NCI-H1694 (cell line): ENCODE results near the gene NCBP3.
A peak's percentile ranks its signal among the peaks of the same experiment; 100 is the strongest.
"Not testable (repeated sequence)": the region's sequence is repeated elsewhere in the genome, so short reads cannot be mapped to it uniquely, and the experiment has no call there.

Source experiments
- DNase-seq: peaks from one replicate; lab custom pipeline; 2025; lab: John Stamatoyannopoulos, UW

NCBP3 gene

DNA sequence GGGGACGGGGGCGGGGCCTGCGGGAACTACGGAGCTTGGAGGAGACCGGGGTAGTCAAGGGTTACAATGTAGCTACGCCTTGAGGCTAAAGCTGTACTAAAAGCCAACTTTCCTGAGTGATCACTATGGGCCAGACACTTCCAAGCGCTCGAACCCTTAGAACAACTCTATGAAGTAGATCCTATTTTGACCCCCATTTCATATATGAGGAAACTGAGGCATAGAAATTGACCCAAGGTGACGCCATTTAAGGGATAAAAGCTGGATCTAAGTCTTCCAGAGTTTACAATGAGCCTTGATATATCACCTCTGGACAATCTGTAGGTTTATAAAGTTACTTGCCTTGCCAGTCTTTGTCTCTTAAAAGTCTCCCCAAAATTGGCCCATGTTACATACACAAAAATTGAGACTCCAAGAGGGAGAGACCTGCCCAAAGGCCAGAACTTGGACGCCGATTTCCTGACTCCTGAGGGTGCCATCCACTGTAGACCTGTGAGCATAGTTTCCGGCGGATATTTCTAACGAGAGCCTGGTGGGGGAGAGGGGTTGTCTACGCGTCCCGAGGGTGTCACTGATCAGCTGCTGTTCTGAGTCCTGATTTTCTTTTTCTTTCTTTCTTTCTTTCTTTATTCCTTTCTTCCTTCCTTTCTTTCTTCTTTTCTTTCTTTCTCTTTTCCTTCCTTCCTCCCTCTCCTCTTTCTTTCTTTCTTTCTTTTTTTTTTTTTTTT is 555 bp upstream of the NCBP3 start:
- DNase-seq = no peak

GRCh38 chr17:3845291-3845620 is 790 bp downstream of the NCBP3 start:
- DNase-seq = no peak

DNA sequence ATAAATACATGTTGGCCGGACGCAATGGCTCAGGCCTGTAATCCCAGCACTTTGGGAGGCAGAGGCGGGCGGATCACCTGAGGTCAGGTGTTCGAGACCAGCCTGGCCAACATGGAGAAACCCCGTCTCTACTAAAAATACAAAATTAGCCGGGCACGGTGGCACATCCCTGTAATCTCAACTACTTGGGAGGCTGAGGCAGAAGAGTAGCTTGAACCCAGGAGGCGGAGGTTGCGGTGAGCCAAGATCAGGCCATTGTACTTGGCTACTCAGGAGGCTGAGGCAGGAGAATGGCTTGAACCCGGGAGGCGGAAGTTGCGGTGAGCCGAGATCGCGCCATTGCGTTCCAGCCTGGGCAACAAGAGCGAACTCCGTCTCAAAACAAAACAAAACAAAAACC is 1.5 kb downstream of the NCBP3 start:
- DNase-seq = not testable (repeated sequence)

GRCh38 chr17:3843935-3844516 is 2.0 kb downstream of the NCBP3 start:
- peak; percentile 41 for DNase-seq

DNA sequence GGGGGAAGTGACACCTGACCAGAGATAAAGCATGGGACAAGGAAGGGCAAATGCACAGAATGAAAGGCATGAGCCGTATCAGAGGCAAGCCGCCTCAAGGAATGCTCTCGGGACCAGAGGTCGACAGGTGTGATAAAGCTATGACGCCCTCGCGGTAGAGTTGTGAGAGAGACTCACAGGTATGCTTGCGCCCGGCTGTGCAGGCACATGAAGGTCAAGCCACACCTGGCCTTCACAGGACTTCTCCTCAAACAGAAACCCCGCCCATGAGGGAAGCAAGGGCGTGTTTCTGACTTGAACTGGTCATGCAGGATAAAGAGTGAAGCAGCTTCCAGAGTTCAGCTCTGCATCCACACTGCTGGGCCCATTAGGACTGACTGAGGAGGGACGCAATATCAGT is 7.8 kb downstream of the NCBP3 start:
- no peak for DNase-seq

GRCh38 chr17:3836551-3836950 is 9.5 kb downstream of the NCBP3 start:
- DNase-seq = no peak

DNA sequence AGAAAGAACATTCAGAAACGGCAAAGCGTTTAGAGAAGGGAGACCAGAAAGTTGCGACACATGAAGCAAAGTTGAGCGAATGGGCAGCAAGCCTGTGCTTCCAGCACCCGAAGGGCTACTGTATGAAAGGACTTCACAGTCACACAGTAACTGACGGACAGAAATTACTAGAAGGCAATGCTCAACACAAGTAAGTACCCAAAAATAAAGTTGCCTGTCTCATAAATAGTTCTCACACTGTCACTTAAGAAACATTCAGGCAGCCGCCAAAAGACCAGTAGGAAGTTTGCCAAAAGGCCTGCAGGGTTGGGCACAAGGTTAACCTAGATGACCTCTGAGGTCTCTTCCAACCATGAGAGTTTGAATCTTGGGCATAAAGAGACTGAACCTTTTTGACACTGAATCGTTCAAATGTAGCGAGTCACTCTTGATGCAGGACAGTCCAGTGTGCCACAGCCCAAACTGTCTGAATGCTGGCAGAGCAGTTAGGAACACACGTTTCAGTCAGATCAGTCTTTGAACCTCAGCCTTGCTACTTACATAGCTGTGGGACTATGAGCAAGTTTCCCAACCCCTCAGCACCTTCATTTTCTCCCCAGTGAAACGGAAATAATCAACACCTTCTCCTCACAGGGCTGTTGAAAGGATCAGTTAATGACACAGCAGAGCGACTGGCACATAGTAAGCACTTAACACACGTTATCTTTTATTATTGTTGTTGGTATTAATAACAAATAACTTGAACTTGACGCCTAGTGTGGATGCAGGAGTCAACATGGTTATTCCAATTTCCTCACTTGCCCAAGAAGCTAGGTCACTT is 10.4 kb downstream of the NCBP3 start:
- no peak for DNase-seq

GRCh38 chr17:3834811-3835210 is 11.2 kb downstream of the NCBP3 start:
- DNase-seq = no peak

DNA sequence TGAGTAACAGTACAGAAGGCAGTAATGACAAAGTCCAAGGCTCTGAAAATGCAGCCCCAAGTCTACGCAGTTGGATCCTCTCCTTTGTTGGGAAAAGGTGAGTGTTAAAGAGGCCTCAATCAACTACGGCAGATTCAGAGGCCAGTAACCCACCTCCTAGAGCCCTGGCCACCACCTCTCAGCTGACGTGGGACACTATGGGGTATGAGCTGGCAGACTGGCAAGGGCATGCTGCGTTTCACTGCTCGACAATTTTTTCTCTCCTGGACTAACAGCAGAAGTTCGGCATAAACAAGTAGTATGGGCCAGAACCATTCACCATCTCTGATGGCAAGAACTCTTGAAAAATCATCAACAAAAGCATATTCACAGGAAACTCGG is 17.2 kb downstream of the NCBP3 start:
- no peak for DNase-seq

DNA sequence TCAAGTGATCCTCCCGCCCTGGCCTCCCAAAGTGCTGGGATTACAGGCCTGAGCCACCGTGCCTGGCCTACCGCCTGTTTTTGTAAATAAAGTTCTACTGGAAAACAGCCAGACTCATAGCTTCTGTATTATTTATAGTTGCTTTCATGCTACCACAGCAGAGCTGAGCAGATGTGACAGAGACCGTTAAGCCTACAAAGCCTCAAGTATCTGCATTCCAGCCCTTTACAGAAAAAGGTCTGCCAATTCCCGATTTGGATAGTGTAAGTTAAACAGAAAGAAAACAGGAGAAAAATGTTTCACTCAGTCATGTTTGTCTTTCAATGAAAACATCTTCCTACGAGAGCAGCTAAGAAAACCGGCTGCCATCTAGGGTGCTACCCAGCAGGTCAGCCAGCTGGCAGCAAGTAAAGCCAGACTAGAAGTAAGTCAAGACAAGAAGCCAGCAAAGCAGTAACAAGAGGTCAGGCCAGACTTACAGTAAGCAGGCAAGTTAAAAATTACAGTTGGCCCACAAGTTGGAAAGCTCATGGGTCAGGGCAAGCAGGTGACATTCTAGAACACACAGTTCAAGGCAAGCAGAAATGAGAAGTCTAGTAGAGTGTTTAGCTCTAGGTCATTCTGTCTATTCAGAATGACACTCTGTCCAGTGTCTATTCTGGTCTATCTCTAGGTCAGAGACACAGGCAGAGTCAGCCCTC is 17.7 kb downstream of the NCBP3 start:
- DNase-seq = peak; percentile 19

DNA sequence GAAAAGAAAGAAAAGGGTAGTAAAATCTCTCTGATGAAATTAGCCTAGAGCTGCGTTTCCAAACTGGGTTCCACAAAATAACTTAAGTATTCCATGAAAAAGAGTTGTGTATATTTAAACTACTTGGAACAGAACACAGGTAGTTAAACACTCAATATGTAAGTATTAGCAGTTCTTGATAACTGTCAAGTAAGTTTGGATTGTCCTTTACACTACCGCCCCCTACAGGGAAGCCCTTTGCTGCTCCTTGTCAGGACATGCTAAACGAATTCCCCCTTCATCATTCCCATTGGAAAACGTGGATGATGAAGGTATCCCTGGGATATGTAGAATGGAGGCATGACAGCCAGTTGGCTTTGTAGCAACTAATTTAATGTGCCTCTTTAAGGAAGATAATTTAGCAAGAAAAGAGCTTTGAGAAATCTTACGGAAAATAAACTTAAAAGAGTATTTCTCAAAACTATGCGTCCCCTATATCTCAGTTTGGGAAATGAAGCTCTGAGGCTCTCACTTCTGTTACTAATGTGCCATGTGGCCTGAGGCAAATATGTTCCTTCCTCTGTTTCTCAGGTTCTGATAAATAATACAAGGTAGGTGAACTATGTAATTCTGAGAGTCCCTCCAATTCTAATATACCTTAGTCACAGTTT is 18.8 kb downstream of the NCBP3 start:
- DNase-seq = peak; percentile 87

GRCh38 chr17:3826191-3826590 is 19.9 kb downstream of the NCBP3 start:
- no peak for DNase-seq

DNA sequence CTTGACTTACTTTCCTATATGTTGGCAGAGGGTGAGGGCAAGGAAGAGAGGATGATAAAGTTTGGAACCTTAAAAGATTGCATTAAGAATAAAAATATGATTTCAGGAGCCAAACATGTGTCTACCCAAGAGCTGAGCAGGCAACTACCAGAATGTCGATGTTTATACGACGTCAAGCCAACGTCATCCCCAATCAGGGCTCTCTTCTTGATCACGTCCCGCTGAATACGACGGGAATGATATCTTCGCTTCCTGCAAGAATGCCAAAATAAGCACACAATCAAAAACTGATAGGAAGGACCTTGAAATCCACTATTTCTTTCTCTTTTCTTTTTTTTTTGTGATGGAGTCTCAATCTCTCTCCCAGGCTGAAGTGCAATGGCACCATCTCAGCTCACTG is 24.9 kb downstream of the NCBP3 start:
- no peak for DNase-seq

DNA sequence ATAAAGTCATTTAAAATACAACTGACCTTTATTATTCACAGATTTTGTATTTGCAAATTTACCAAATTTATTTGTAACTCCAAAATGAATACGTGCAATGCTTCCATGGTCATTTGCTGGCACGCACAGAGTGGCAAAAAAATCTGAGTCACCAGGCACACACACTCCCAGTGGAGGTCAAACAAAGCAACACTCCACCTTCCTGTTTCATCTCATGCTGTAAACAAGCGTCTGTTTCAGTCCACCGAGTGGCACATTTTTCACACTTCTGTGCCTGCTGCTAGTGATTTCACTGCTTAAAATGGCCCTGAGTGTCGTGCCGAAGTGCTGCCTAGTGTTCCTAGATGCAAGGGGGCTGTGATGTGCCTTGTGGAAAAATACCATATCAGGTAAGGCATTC is 27.3 kb downstream of the NCBP3 start:
- DNase-seq = no peak

DNA sequence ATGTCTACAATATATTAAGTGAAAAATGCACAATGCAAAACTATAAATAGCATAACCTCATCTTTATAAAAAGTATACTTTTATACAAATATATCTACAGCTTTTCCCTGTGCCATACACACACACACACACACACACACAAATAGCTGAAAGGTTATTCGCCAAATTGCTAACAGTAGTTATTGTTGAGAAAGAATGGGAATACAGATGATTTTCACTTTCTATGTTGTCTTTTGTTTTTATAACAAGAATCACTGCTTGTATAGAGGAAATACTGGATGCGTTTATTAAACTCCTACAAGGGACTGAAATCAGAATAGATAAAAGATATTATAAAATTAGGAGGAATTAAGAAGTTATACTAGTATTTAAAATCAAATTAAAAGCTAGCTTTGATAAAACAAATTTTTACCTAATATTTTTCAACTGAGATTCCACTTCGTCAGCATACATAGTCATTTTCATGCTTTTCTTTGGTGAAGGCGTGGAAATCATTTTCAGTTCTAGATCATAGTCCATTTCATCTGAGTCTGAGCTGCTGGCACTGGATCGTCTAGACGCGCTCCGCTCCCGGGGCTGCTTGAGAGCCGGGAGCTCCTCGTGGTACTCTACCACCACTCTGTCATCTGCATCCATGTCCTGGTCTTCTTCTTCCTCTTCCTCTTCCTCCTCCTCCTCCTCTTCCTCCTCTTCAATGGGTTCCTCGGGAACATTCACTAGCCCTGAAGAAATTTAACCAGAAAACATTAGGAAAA is 28.0 kb downstream of the NCBP3 start:
- DNase-seq = no peak

DNA sequence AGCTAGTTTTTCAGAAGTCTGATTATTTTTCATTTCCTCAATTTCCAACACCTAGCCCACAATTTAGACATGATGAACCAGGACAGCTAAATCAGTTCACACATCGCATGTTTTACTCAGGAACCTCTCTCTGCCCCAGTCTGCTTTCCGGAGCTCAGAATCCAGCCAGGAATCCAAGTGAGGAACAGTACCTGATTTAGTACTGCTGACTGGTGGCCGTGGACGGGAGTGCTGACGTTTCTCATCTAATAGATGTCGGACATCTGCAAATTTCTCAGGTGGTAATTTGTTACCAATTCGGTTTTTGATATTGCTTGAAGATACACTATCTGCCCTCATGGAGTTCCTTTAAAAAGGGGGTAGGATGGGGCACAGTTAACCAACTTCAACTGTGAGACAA is 30.1 kb downstream of the NCBP3 start:
- no peak for DNase-seq

DNA sequence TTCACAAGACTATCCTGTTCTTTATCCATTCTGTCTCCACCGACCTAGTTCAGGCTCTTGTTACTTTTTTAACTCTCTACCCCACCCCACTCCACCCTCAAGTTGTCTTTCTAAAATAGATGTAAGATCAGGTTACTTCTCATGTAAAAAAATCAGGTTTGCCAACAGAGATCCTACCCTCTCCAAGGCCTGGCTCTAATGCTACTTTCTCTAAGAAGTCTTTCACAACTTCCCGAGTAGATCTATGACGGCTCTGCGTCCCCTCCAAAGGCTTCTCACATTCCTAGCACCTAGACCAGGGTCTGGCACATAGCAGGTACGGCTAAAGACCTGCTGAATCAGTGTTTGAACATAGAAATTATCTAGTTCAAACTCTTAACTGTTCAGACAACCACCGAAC is 30.9 kb downstream of the NCBP3 start:
- no peak for DNase-seq

GRCh38 chr17:3814361-3814760 is 31.7 kb downstream of the NCBP3 start:
- no peak for DNase-seq

DNA sequence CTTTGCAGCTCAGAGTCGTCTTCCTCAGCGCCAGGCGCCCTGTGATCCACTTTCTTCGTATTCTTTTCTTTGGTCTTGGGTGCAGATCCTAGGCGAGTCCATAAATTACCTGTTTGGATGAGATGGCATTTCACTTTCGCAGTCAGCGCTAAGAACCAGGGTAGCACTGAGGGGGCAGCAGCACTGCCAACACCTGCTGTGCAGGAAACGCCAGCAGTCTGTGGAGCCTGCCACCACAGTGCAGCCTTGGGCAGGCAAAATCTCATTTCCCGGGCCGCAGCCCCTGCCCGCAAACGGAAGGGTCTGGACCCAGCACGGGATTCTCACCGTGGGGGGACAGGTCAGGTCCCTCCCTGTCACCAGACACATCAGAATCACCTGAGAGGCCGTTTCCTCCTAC is 32.9 kb downstream of the NCBP3 start:
- DNase-seq = no peak

- no peak for DNase-seq
Observed at GRCh38 chr17:3812771-3813170, 33.3 kb downstream of the NCBP3 start.

DNA sequence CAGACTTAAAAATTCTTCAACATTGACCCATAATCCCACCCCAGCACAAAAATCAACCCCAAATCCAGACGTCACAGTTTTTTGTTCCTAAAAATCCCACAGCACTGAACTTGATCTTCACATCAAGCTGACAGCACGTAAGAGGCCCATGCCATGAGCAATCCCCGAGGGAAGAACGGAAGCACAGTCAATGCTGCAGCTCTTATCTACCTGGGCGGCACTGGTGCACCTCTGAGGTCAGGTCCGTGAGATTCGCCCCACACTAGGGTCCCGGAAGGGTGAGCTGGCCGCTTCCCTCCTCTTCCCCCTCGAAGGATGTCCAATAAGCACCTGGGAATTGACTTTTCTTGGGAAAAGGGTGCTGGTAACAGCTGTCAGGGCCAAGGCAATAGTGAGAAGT is 33.8 kb downstream of the NCBP3 start:
- no peak for DNase-seq

DNA sequence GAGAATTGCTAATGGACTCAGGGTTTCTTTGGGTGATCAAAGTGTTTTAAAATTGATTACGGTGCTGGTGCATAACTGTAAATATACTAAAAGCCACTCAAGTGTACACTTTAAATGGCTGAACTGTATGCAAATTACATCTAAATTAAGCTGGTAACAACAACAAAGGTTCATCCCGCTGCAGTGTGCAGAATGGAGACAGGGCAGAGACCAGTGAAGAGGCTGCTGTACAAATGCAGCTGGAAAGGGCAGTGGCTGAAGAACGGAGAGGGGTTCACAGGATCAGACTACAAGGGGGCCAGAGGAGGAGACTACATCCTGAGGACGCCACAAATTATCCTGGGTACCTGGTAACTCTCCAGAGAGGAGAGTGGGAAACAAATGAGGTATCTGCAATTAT is 36.0 kb downstream of the NCBP3 start:
- DNase-seq = no peak
